Naive B cell (primary cell): ENCODE data around the gene ETS1. TPM values are rescaled to one million over a fixed set of nuclear protein-coding genes. Genes with fewer than 3 reads are reported as not detected.

Experiments
- ATAC-seq, 2 donors: fragments of 150-1000 bp; cut with Tn5 transposase; 2 replicates each; pipeline ENCODE4 v1.10.0; 2021; ENCODE audit warnings: low read depth in 2 of 2, mild to moderate bottlenecking in 2 of 2, moderate library complexity in 2 of 2
- DNase-seq: peaks from one replicate; pipeline ENCODE4 v3.0.0; 2022
- H3K27ac Mint-ChIP-seq, 6 donors: one replicate each; pipeline ENCODE4 v1.8.0; 2020 to 2022; ENCODE audit warnings: mild to moderate bottlenecking in 6 of 6, mixed read lengths in 6 of 6, moderate library complexity in 5 of 6, inconsistent platforms in 2 of 6
- H3K27me3 Mint-ChIP-seq, 3 donors: one replicate each; pipeline ENCODE4 v1.8.0; 2021 to 2022; ENCODE audit warnings: mixed read lengths in 3 of 3, mild to moderate bottlenecking in 1 of 3
- H3K36me3 Mint-ChIP-seq, 2 donors: one replicate each; pipeline ENCODE4 v1.8.0; 2020 to 2022; ENCODE audit warnings: mixed read lengths in 2 of 2, inconsistent platforms in 1 of 2, mild to moderate bottlenecking in 1 of 2
- H3K4me1 Mint-ChIP-seq, 3 donors: one replicate each; pipeline ENCODE4 v1.8.0; 2020 to 2022; ENCODE audit warnings: mixed read lengths in 3 of 3, inconsistent platforms in 1 of 3, mild to moderate bottlenecking in 1 of 3, moderate library complexity in 1 of 3
- H3K4me3 Mint-ChIP-seq, 8 donors: one replicate each; pipeline ENCODE4 v1.8.0; 2020 to 2022; ENCODE audit warnings: mild to moderate bottlenecking in 8 of 8, mixed read lengths in 8 of 8, moderate library complexity in 8 of 8, inconsistent platforms in 2 of 8
- H3K9me3 Mint-ChIP-seq, 7 donors: one replicate each; pipeline ENCODE4 v1.8.0; 2020 to 2022; ENCODE audit warnings: mixed read lengths in 7 of 7, mild to moderate bottlenecking in 5 of 7, inconsistent platforms in 2 of 7, moderate library complexity in 1 of 7
- polyA plus RNA-seq, 6 donors: library from polyadenylated mRNA; unstranded; fragments of 300-500 nt; fragmentation: Illumina TruSeq; gene quantifications; one replicate each; pipeline ENCODE4 v1.2.3, GENCODE V29; 2021; ENCODE audit warnings: low read depth in 6 of 6

ETS1 gene
- polyA plus RNA-seq, 6 donors from 2014 or later, result 205 to 278 (median 247) TPM

- peak overlapping the region in 4 of 6 donors; percentile 18 to 86 (median 48) for H3K27ac Mint-ChIP-seq
- no peak for ATAC-seq
- peak overlapping the region in 3 of 8 donors; percentile 11 to 59 (median 13) for H3K4me3 Mint-ChIP-seq
- H3K36me3 Mint-ChIP-seq, result no peaks in the 10 kb centered on the region
- no peaks in the 10 kb centered on the region for H3K9me3 Mint-ChIP-seq
- H3K27me3 Mint-ChIP-seq, result no peaks in the 10 kb centered on the region
- peaks cover 55 to 61% (median 59%) of the 10 kb centered on the region in 3 donors for H3K4me1 Mint-ChIP-seq
- DNase-seq, result no peak
Measured at GRCh38 chr11:128597209-128597608, 9.9 kb upstream of the ETS1 start.

DNA sequence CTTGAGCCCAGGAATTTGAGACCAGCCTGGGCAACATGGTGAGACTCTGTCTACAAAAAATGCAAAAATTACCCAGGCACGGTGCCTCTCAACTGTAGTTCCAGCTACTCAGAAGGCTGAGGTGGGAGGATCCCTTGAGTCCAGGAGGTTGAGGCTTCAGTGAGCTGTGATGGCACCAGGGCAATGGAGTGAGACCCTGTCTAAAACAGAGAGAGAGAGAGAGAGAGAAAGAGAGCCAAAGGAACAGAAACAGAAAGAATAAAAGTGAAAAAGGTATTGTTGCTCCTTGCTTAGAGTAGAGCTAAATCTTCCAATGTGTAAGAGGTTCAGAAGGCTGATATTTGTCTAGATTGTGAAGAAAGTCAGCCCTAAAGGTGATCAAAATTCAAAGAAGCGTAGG, 8.9 kb upstream of the ETS1 start:
- H3K27ac Mint-ChIP-seq, result peak overlapping the region; percentile 43 to 92 (median 80)
- H3K36me3 Mint-ChIP-seq, result no peaks in the 10 kb centered on the region
- H3K4me3 Mint-ChIP-seq, result peak overlapping the region in 7 of 8 donors; percentile 4 to 90 (median 76)
- peaks cover 57 to 70% (median 59%) of the 10 kb centered on the region in 3 donors for H3K4me1 Mint-ChIP-seq
- no peaks in the 10 kb centered on the region for H3K27me3 Mint-ChIP-seq
- H3K9me3 Mint-ChIP-seq, result no peaks in the 10 kb centered on the region
- peak; percentile 92 to 93 for ATAC-seq
- peak; percentile 52 for DNase-seq

- peak overlapping the region in 7 of 8 donors; percentile 4 to 90 (median 76) for H3K4me3 Mint-ChIP-seq
- no peaks in the 10 kb centered on the region for H3K9me3 Mint-ChIP-seq
- H3K27ac Mint-ChIP-seq, result peak overlapping the region; percentile 43 to 92 (median 80)
- ATAC-seq (no peak), DNase-seq (no peak)
- H3K36me3 Mint-ChIP-seq, result no peaks in the 10 kb centered on the region
- H3K27me3 Mint-ChIP-seq, result no peaks in the 10 kb centered on the region
- peaks cover 56 to 73% (median 59%) of the 10 kb centered on the region in 3 donors for H3K4me1 Mint-ChIP-seq
Measured at GRCh38 chr11:128595775-128596174, 8.4 kb upstream of the ETS1 start.

GRCh38 chr11:128595221-128595620, 7.9 kb upstream of the ETS1 start:
- Mint-ChIP-seq H3K4me3 (peak overlapping the region in 1 of 8 donors; percentile 25), H3K9me3 (peaks cover 0 to 2% (median 0%) of the 10 kb centered on the region in 7 donors), H3K27me3 (no peaks in the 10 kb centered on the region), H3K36me3 (no peaks in the 10 kb centered on the region), H3K4me1 (peaks cover 55 to 69% (median 59%) of the 10 kb centered on the region in 3 donors), H3K27ac (peak overlapping the region; percentile 1 to 90 (median 72))
- no peak for ATAC-seq
- DNase-seq, result no peak

GRCh38 chr11:128594226-128594625, 6.9 kb upstream of the ETS1 start:
- ATAC-seq, result no peak
- Mint-ChIP-seq H3K27ac (peak overlapping the region in 1 of 6 donors; percentile 71), H3K36me3 (no peaks in the 10 kb centered on the region), H3K4me3 (no peak overlapping the region), H3K27me3 (no peaks in the 10 kb centered on the region), H3K9me3 (peaks cover 0 to 4% (median 0%) of the 10 kb centered on the region in 7 donors), H3K4me1 (peaks cover 47 to 60% (median 52%) of the 10 kb centered on the region in 3 donors)
- no peak for DNase-seq

- H3K4me3 Mint-ChIP-seq, result no peak overlapping the region
- no peaks in the 10 kb centered on the region for H3K36me3 Mint-ChIP-seq
- H3K27me3 Mint-ChIP-seq, result no peaks in the 10 kb centered on the region
- H3K4me1 Mint-ChIP-seq, result peaks cover 38 to 51% (median 42%) of the 10 kb centered on the region in 3 donors
- ATAC-seq (no peak), DNase-seq (no peak)
- no peak overlapping the region for H3K27ac Mint-ChIP-seq
- H3K9me3 Mint-ChIP-seq, result peaks cover 0 to 4% (median 0%) of the 10 kb centered on the region in 7 donors
Measured at GRCh38 chr11:128593281-128593680, 5.9 kb upstream of the ETS1 start.

DNA sequence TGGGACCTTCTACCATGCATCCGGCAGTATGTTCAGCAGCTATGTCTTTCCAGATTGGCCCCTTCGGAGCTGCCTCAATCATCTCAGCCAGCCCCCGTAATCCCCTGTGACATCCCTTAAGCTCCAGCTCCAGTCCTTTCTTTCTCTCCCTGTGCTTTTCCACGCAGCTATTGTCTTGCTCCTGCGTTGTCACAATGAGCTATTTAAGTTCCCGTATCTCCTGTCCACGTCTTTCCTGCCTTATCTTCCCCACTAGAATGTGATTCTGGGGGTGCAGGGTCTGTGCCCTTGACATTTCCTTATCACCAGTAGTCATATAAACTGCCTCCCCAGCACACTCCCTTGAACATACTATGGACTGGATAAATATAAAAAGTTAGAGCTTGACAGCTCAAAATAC, 5.1 kb upstream of the ETS1 start:
- Mint-ChIP-seq H3K27me3 (no peaks in the 10 kb centered on the region), H3K27ac (no peak overlapping the region), H3K36me3 (no peaks in the 10 kb centered on the region), H3K4me3 (no peak overlapping the region), H3K4me1 (peaks cover 35 to 48% (median 38%) of the 10 kb centered on the region in 3 donors), H3K9me3 (peaks cover 0 to 4% (median 0%) of the 10 kb centered on the region in 7 donors)
- DNase-seq (no peak), ATAC-seq (no peak)

GRCh38 chr11:128590587-128590986, 3.2 kb upstream of the ETS1 start:
- no peak for ATAC-seq
- peaks cover 0 to 4% (median 0%) of the 10 kb centered on the region in 7 donors for H3K9me3 Mint-ChIP-seq

GRCh38 chr11:128589998-128590397, 2.6 kb upstream of the ETS1 start:
- H3K27me3 Mint-ChIP-seq, result no peaks in the 10 kb centered on the region
- no peak overlapping the region for H3K4me3 Mint-ChIP-seq
- no peak for ATAC-seq
- H3K9me3 Mint-ChIP-seq, result peaks cover 0 to 4% (median 0%) of the 10 kb centered on the region in 7 donors
- DNase-seq, result no peak
- H3K27ac Mint-ChIP-seq, result no peak overlapping the region
- no peaks in the 10 kb centered on the region for H3K36me3 Mint-ChIP-seq
- peaks cover 26 to 48% (median 34%) of the 10 kb centered on the region in 3 donors for H3K4me1 Mint-ChIP-seq

More at GRCh38 chr11:128590587-128590986, 3.2 kb upstream of the ETS1 start:
- Mint-ChIP-seq H3K4me3 (no peak overlapping the region), H3K27ac (peak overlapping the region in 1 of 6 donors; percentile 29), H3K27me3 (no peaks in the 10 kb centered on the region), H3K4me1 (peaks cover 28 to 49% (median 33%) of the 10 kb centered on the region in 3 donors), H3K36me3 (no peaks in the 10 kb centered on the region)
- DNase-seq, result no peak

- peaks cover 0 to 4% (median 0%) of the 10 kb centered on the region in 7 donors for H3K9me3 Mint-ChIP-seq
- no peaks in the 10 kb centered on the region for H3K27me3 Mint-ChIP-seq
- H3K4me3 Mint-ChIP-seq, result no peak overlapping the region
Measured at GRCh38 chr11:128588093-128588492, 735 bp upstream of the ETS1 start.

GRCh38 chr11:128586689-128587088, 669 bp downstream of the ETS1 start:
- H3K27ac Mint-ChIP-seq, result no peak overlapping the region
- no peak for DNase-seq
- H3K36me3 Mint-ChIP-seq, result no peaks in the 10 kb centered on the region
- no peaks in the 10 kb centered on the region for H3K27me3 Mint-ChIP-seq
- peaks cover 28 to 42% (median 32%) of the 10 kb centered on the region in 3 donors for H3K4me1 Mint-ChIP-seq
- no peak for ATAC-seq
- H3K9me3 Mint-ChIP-seq, result peaks cover 0 to 4% (median 0%) of the 10 kb centered on the region in 7 donors
- no peak overlapping the region for H3K4me3 Mint-ChIP-seq

More at GRCh38 chr11:128588093-128588492, 735 bp upstream of the ETS1 start:
- H3K4me1 Mint-ChIP-seq, result peaks cover 25 to 44% (median 33%) of the 10 kb centered on the region in 3 donors
- H3K36me3 Mint-ChIP-seq, result no peaks in the 10 kb centered on the region
- no peak overlapping the region for H3K27ac Mint-ChIP-seq
- DNase-seq (no peak), ATAC-seq (no peak)

GRCh38 chr11:128585498-128586238, 1.7 kb downstream of the ETS1 start:
- Mint-ChIP-seq H3K27ac (peak overlapping the region in 1 of 6 donors; percentile 69), H3K4me1 (peaks cover 30 to 35% (median 32%) of the 10 kb centered on the region in 3 donors), H3K4me3 (peak overlapping the region in 2 of 8 donors; percentile 7 to 79), H3K27me3 (no peaks in the 10 kb centered on the region), H3K36me3 (no peaks in the 10 kb centered on the region), H3K9me3 (peaks cover 0 to 4% (median 0%) of the 10 kb centered on the region in 7 donors)
- DNase-seq, result no peak
- ATAC-seq, result no peak

GRCh38 chr11:128584253-128584652, 3.1 kb downstream of the ETS1 start:
- H3K4me1 Mint-ChIP-seq, result peaks cover 37 to 45% (median 38%) of the 10 kb centered on the region in 3 donors
- H3K27me3 Mint-ChIP-seq, result no peaks in the 10 kb centered on the region
- no peak overlapping the region for H3K4me3 Mint-ChIP-seq
- ATAC-seq (no peak), DNase-seq (no peak)
- no peaks in the 10 kb centered on the region for H3K9me3 Mint-ChIP-seq
- no peaks in the 10 kb centered on the region for H3K36me3 Mint-ChIP-seq
- peak overlapping the region in 1 of 6 donors; percentile 64 for H3K27ac Mint-ChIP-seq
